ENCODE results near the gene ARL15.
"Not testable (repeated sequence)": the region's sequence is repeated elsewhere in the genome, so short reads cannot be mapped to it uniquely, and the experiment has no call there.

ARL15 gene

GRCh38 chr5:54310433-54311175 is at the start of gene ARL15:
Gene ARL15 (minus strand): TSS chr5:54310573.
- DNase-seq, result peak; percentile 99

- no peak for DNase-seq
Measured at GRCh38 chr5:54360089-54360488, 49.7 kb upstream of the ARL15 start.

- peak; percentile 85 for DNase-seq
Measured at GRCh38 chr5:54357408-54358058, 47.2 kb upstream of the ARL15 start.

- not testable (repeated sequence) for DNase-seq
Measured at GRCh38 chr5:54353933-54354564, 43.7 kb upstream of the ARL15 start.

GRCh38 chr5:54352580-54352979 is 42.2 kb upstream of the ARL15 start:
- DNase-seq, result not testable (repeated sequence)

GRCh38 chr5:54347221-54347865 is 37.0 kb upstream of the ARL15 start:
- peak; percentile 5 for DNase-seq

- DNase-seq, result peak; percentile 23
Measured at GRCh38 chr5:54344653-54345052, 34.3 kb upstream of the ARL15 start.

- no peak for DNase-seq
Measured at GRCh38 chr5:54341971-54342370, 31.6 kb upstream of the ARL15 start.

- DNase-seq, result no peak
Measured at GRCh38 chr5:54337523-54337922, 27.1 kb upstream of the ARL15 start.

- no peak for DNase-seq
Measured at GRCh38 chr5:54332720-54333119, 22.3 kb upstream of the ARL15 start.

GRCh38 chr5:54329731-54330709 is 19.6 kb upstream of the ARL15 start:
- DNase-seq, result peak; percentile 89

GRCh38 chr5:54326662-54327270 is 16.4 kb upstream of the ARL15 start:
- DNase-seq, result no peak

GRCh38 chr5:54325610-54326311 is 15.4 kb upstream of the ARL15 start:
- no peak for DNase-seq

- DNase-seq, result no peak
Measured at GRCh38 chr5:54325272-54325609, 14.9 kb upstream of the ARL15 start.

- DNase-seq, result no peak
Measured at GRCh38 chr5:54324651-54325271, 14.4 kb upstream of the ARL15 start.

GRCh38 chr5:54323495-54323894 is 13.1 kb upstream of the ARL15 start:
- no peak for DNase-seq

- peak; percentile 24 for DNase-seq
Measured at GRCh38 chr5:54320256-54320655, 9.9 kb upstream of the ARL15 start.

GRCh38 chr5:54317511-54318260 is 7.3 kb upstream of the ARL15 start:
- DNase-seq, result peak; percentile 53

GRCh38 chr5:54315736-54316528 is 5.6 kb upstream of the ARL15 start:
- DNase-seq, result no peak
